ENCODE data around the gene GFI1B.

The GFI1B gene

GRCh38 chr9:133008406-133008805, 29.9 kb downstream of the GFI1B start:
- no peak for DNase-seq
- no peak overlapping the region for H3K4me2 ChIP-seq (ENCODE audit: low read length)
- H2BK120ac ChIP-seq (ENCODE audit: insufficient read depth, low read length, poor library complexity) = no peak overlapping the region
- H3K18ac ChIP-seq (ENCODE audit: low read length) = no peak overlapping the region
- H3K27ac ChIP-seq (ENCODE audit: low read depth, low read length) = no peak overlapping the region
- no peak overlapping the region for H4K91ac ChIP-seq (ENCODE audit: low read depth, low read length)
- WGBS (ENCODE audit: extremely low coverage, insufficient coverage, insufficient read length) = no CpG with 5 or more reads among the region's 7 CpGs
- H2AFZ ChIP-seq (ENCODE audit: insufficient read depth, low read length, poor library complexity) = no peak overlapping the region
- no peak overlapping the region for H2BK5ac ChIP-seq (ENCODE audit: low read depth, low read length, poor library complexity)
- H2AK5ac ChIP-seq (ENCODE audit: low read length) = no peak overlapping the region
- no peaks in the 10 kb centered on the region for H3K4me1 ChIP-seq (ENCODE audit: control insufficient read depth in 1 of 2, insufficient read depth in 2 of 2, low read length in 2 of 2)
- H4K12ac ChIP-seq (ENCODE audit: low read depth, low read length) = no peak overlapping the region
- H3K23ac ChIP-seq (ENCODE audit: low read length) = no peak overlapping the region
- peaks cover 1% of the 10 kb centered on the region for H3K79me2 ChIP-seq (ENCODE audit: control insufficient read depth, insufficient read depth, low read length, poor library complexity)
- H3K9me3 ChIP-seq (ENCODE audit: insufficient read depth, low read depth, low read length) = peaks cover 13% of the 10 kb centered on the region
- no peak overlapping the region for H2BK12ac ChIP-seq (ENCODE audit: low read length)
- H3K27me3 ChIP-seq (ENCODE audit: insufficient read depth, low read length) = no peaks in the 10 kb centered on the region
- H3K4me3 ChIP-seq (ENCODE audit: low read depth, low read length) = no peak overlapping the region
- no peak overlapping the region for H4K8ac ChIP-seq (ENCODE audit: low read depth, low read length)
- no peak overlapping the region for H3K14ac ChIP-seq (ENCODE audit: low read length)
- H3K9ac ChIP-seq (ENCODE audit: low read length) = no peak overlapping the region
- no peaks in the 10 kb centered on the region for H3K79me1 ChIP-seq (ENCODE audit: low read length)
- H3K36me3 ChIP-seq (ENCODE audit: control insufficient read depth in 1 of 2, insufficient read depth in 2 of 2, low read length in 2 of 2) = no peaks in the 10 kb centered on the region
- H3K4ac ChIP-seq (ENCODE audit: low read depth, low read length) = no peak overlapping the region

GRCh38 chr9:133008824-133009223, 30.3 kb downstream of the GFI1B start:
- H2AK5ac ChIP-seq (ENCODE audit: low read length) = no peak overlapping the region
- peaks cover 13% of the 10 kb centered on the region for H3K9me3 ChIP-seq (ENCODE audit: insufficient read depth, low read depth, low read length)
- H2BK120ac ChIP-seq (ENCODE audit: insufficient read depth, low read length, poor library complexity) = no peak overlapping the region
- WGBS (ENCODE audit: extremely low coverage, insufficient coverage, insufficient read length) = no CpG with 5 or more reads among the region's 2 CpGs
- no peak overlapping the region for H3K4me3 ChIP-seq (ENCODE audit: low read depth, low read length)
- H4K8ac ChIP-seq (ENCODE audit: low read depth, low read length) = no peak overlapping the region
- no peak overlapping the region for H2BK12ac ChIP-seq (ENCODE audit: low read length)
- no peak overlapping the region for H3K18ac ChIP-seq (ENCODE audit: low read length)
- DNase-seq = no peak
- H3K79me1 ChIP-seq (ENCODE audit: low read length) = no peaks in the 10 kb centered on the region
- no peak overlapping the region for H2BK5ac ChIP-seq (ENCODE audit: low read depth, low read length, poor library complexity)
- no peak overlapping the region for H3K4ac ChIP-seq (ENCODE audit: low read depth, low read length)
- H4K12ac ChIP-seq (ENCODE audit: low read depth, low read length) = no peak overlapping the region
- H3K79me2 ChIP-seq (ENCODE audit: control insufficient read depth, insufficient read depth, low read length, poor library complexity) = peaks cover under 1% of the 10 kb centered on the region
- no peak overlapping the region for H3K14ac ChIP-seq (ENCODE audit: low read length)
- H3K27me3 ChIP-seq (ENCODE audit: insufficient read depth, low read length) = no peaks in the 10 kb centered on the region
- no peak overlapping the region for H2AFZ ChIP-seq (ENCODE audit: insufficient read depth, low read length, poor library complexity)
- H3K9ac ChIP-seq (ENCODE audit: low read length) = no peak overlapping the region
- H3K23ac ChIP-seq (ENCODE audit: low read length) = no peak overlapping the region
- H3K36me3 ChIP-seq (ENCODE audit: control insufficient read depth in 1 of 2, insufficient read depth in 2 of 2, low read length in 2 of 2) = no peaks in the 10 kb centered on the region
- H3K27ac ChIP-seq (ENCODE audit: low read depth, low read length) = no peak overlapping the region
- no peak overlapping the region for H3K4me2 ChIP-seq (ENCODE audit: low read length)
- H4K91ac ChIP-seq (ENCODE audit: low read depth, low read length) = no peak overlapping the region
- no peaks in the 10 kb centered on the region for H3K4me1 ChIP-seq (ENCODE audit: control insufficient read depth in 1 of 2, insufficient read depth in 2 of 2, low read length in 2 of 2)

DNA sequence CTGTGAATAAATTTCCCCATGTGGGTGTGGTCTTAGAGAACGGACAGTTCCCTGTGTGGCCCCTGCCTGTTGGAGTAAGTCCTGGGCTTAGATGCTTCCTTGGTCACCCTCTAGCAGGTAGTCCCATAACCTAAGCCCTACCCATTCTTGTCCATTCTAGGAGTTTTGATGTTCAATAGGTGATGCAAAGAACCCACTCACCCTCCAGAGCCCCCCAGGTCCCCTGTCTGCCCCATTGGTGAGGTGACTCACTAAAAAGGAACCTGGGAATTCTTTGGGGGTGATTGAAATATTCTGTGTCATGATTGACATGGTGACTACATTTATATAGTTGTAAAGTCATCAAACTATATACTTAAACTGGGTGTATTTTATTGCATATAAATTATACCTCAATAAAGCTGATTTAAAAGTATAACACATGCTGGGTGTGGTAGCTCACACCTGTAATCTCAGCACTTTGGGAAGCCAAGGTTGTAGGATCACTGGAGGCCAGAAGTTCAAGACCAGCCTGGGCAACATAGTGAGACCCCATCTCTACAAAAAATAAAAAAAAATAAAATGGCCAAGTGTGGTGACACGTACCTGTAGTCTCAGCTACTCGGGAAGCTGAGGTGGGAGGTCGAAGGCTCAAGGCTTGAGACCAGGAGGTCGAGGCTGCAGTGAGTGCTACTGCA, 31.6 kb downstream of the GFI1B start:
- H4K8ac ChIP-seq (ENCODE audit: low read depth, low read length) = no peak overlapping the region
- no peak overlapping the region for H2AK5ac ChIP-seq (ENCODE audit: low read length)
- no peak overlapping the region for H2BK5ac ChIP-seq (ENCODE audit: low read depth, low read length, poor library complexity)
- no peak overlapping the region for H2BK12ac ChIP-seq (ENCODE audit: low read length)
- H4K91ac ChIP-seq (ENCODE audit: low read depth, low read length) = no peak overlapping the region
- no peak overlapping the region for H3K4me3 ChIP-seq (ENCODE audit: low read depth, low read length)
- no peak overlapping the region for H3K9ac ChIP-seq (ENCODE audit: low read length)
- H3K4ac ChIP-seq (ENCODE audit: low read depth, low read length) = no peak overlapping the region
- no peak overlapping the region for H2BK120ac ChIP-seq (ENCODE audit: insufficient read depth, low read length, poor library complexity)
- H3K79me2 ChIP-seq (ENCODE audit: control insufficient read depth, insufficient read depth, low read length, poor library complexity) = no peaks in the 10 kb centered on the region
- peaks cover 13% of the 10 kb centered on the region for H3K9me3 ChIP-seq (ENCODE audit: insufficient read depth, low read depth, low read length)
- no peak overlapping the region for H3K14ac ChIP-seq (ENCODE audit: low read length)
- no peak overlapping the region for H4K12ac ChIP-seq (ENCODE audit: low read depth, low read length)
- no peaks in the 10 kb centered on the region for H3K36me3 ChIP-seq (ENCODE audit: control insufficient read depth in 1 of 2, insufficient read depth in 2 of 2, low read length in 2 of 2)
- WGBS (ENCODE audit: extremely low coverage, insufficient coverage, insufficient read length) = no CpG with 5 or more reads among the region's 5 CpGs
- H3K79me1 ChIP-seq (ENCODE audit: low read length) = no peaks in the 10 kb centered on the region
- no peak overlapping the region for H3K23ac ChIP-seq (ENCODE audit: low read length)
- H3K4me1 ChIP-seq (ENCODE audit: control insufficient read depth in 1 of 2, insufficient read depth in 2 of 2, low read length in 2 of 2) = no peaks in the 10 kb centered on the region
- no peak overlapping the region for H2AFZ ChIP-seq (ENCODE audit: insufficient read depth, low read length, poor library complexity)
- no peak for DNase-seq
- H3K27ac ChIP-seq (ENCODE audit: low read depth, low read length) = no peak overlapping the region
- H3K27me3 ChIP-seq (ENCODE audit: insufficient read depth, low read length) = no peaks in the 10 kb centered on the region
- H3K18ac ChIP-seq (ENCODE audit: low read length) = no peak overlapping the region
- no peak overlapping the region for H3K4me2 ChIP-seq (ENCODE audit: low read length)

- Histone ChIP-seq H3K4me3 (ENCODE audit: low read depth, low read length) (no peak overlapping the region), H3K18ac (ENCODE audit: low read length) (no peak overlapping the region), H3K27me3 (ENCODE audit: insufficient read depth, low read length) (no peaks in the 10 kb centered on the region), H3K4ac (ENCODE audit: low read depth, low read length) (no peak overlapping the region), H2BK12ac (ENCODE audit: low read length) (no peak overlapping the region), H2BK5ac (ENCODE audit: low read depth, low read length, poor library complexity) (no peak overlapping the region), H3K4me2 (ENCODE audit: low read length) (no peak overlapping the region), H2BK120ac (ENCODE audit: insufficient read depth, low read length, poor library complexity) (no peak overlapping the region), H4K91ac (ENCODE audit: low read depth, low read length) (no peak overlapping the region), H3K9me3 (ENCODE audit: insufficient read depth, low read depth, low read length) (peaks cover 1% of the 10 kb centered on the region), H3K36me3 (ENCODE audit: control insufficient read depth in 1 of 2, insufficient read depth in 2 of 2, low read length in 2 of 2) (no peaks in the 10 kb centered on the region), H3K23ac (ENCODE audit: low read length) (no peak overlapping the region), H2AFZ (ENCODE audit: insufficient read depth, low read length, poor library complexity) (no peak overlapping the region), H3K79me2 (ENCODE audit: control insufficient read depth, insufficient read depth, low read length, poor library complexity) (no peaks in the 10 kb centered on the region), H4K12ac (ENCODE audit: low read depth, low read length) (no peak overlapping the region), H3K9ac (ENCODE audit: low read length) (no peak overlapping the region), H4K8ac (ENCODE audit: low read depth, low read length) (no peak overlapping the region), H3K27ac (ENCODE audit: low read depth, low read length) (no peak overlapping the region), H2AK5ac (ENCODE audit: low read length) (no peak overlapping the region), H3K79me1 (ENCODE audit: low read length) (no peaks in the 10 kb centered on the region), H3K14ac (ENCODE audit: low read length) (no peak overlapping the region), H3K4me1 (ENCODE audit: control insufficient read depth in 1 of 2, insufficient read depth in 2 of 2, low read length in 2 of 2) (no peaks in the 10 kb centered on the region)
- no peak for DNase-seq
- no CpG with 5 or more reads among the region's 5 CpGs for WGBS (ENCODE audit: extremely low coverage, insufficient coverage, insufficient read length)
Observed at GRCh38 chr9:133014696-133015095, 36.2 kb downstream of the GFI1B start.
